NCI-H510A (cell line): ENCODE data around the gene MAX.
"Not testable (repeated sequence)": the region's sequence is repeated elsewhere in the genome, so short reads cannot be mapped to it uniquely, and the experiment has no call there.

ENCODE experiments used
- DNase-seq: peaks from one replicate; lab custom pipeline; 2025; lab: John Stamatoyannopoulos, UW

Gene MAX

GRCh38 chr14:65035049-65035448 is 67.3 kb downstream of the MAX start:
- no peak for DNase-seq

- DNase-seq: no peak
Observed at GRCh38 chr14:65034021-65034420, 68.3 kb downstream of the MAX start.

GRCh38 chr14:65033181-65033580 is 69.1 kb downstream of the MAX start:
- no peak for DNase-seq

- no peak for DNase-seq
Observed at GRCh38 chr14:65032319-65032718, 70.0 kb downstream of the MAX start.

GRCh38 chr14:65031321-65031720 is 71.0 kb downstream of the MAX start:
- not testable (repeated sequence) for DNase-seq

GRCh38 chr14:65028937-65029336 is 73.4 kb downstream of the MAX start:
- DNase-seq: no peak

- DNase-seq: no peak
Observed at GRCh38 chr14:65027127-65027799, 75.1 kb downstream of the MAX start.

GRCh38 chr14:65026526-65026925 is 75.8 kb downstream of the MAX start:
- DNase-seq: no peak

- no peak for DNase-seq
Observed at GRCh38 chr14:65025818-65026217, 76.5 kb downstream of the MAX start.
